DND-41 (cell line): ENCODE results near the gene NRP1.

ENCODE experiments used
- ATAC-seq: fragments of 200-7000 bp; cut with Tn5 transposase; 3 replicates; pipeline ENCODE4 v1.9.1; 2021; ENCODE audit warnings: low read depth; ENCODE audit not compliant: insufficient read depth
- DNase-seq: peaks from one replicate; pipeline ENCODE4 v3.0.0-alpha.2; 2020
- H2AFZ ChIP-seq: 2 replicates; pipeline ENCODE4 v1.6.0; 2012; ENCODE audit warnings: low read depth, low read length
- H3K27ac ChIP-seq: 2 replicates; pipeline ENCODE4 v1.5.1; 2012; ENCODE audit warnings: low read length, inconsistent platforms
- H3K27me3 ChIP-seq: fragments of 200-600 bp; sonication (generic); 2 replicates; pipeline ENCODE4 v1.6.0; 2012; ENCODE audit warnings: low read length, mild to moderate bottlenecking, inconsistent platforms; ENCODE audit not compliant: insufficient read depth, poor library complexity
- H3K36me3 ChIP-seq: 2 replicates; pipeline ENCODE4 v1.5.1; 2012; ENCODE audit warnings: low read length, inconsistent platforms; ENCODE audit not compliant: insufficient read depth
- H3K4me1 ChIP-seq: 2 replicates; pipeline ENCODE4 v1.5.1; 2012; ENCODE audit warnings: mild to moderate bottlenecking, low read length; ENCODE audit not compliant: insufficient read depth
- H3K4me2 ChIP-seq: 2 replicates; pipeline ENCODE4 v1.6.0; 2012; ENCODE audit warnings: mild to moderate bottlenecking, moderate library complexity, low read length, inconsistent platforms; ENCODE audit not compliant: insufficient read depth
- H3K4me3 ChIP-seq, 2 experiments: fragments of 200-600 bp in 1 of 2; shearing (Covaris generic) in 1 of 2; 2 replicates each; pipeline ENCODE4 v1.5.1; 2012 to 2016; ENCODE audit warnings: inconsistent platforms in 2 of 2, low read length in 2 of 2, mild to moderate bottlenecking in 2 of 2, low read depth in 1 of 2, moderate library complexity in 1 of 2
- H3K79me2 ChIP-seq: 2 replicates; pipeline ENCODE4 v1.6.0; 2012; ENCODE audit warnings: low read length, inconsistent platforms; ENCODE audit not compliant: insufficient read depth
- H3K9ac ChIP-seq: 2 replicates; pipeline ENCODE4 v1.6.0; 2012; ENCODE audit warnings: low read depth, mild to moderate bottlenecking, inconsistent platforms, low read length, moderate library complexity
- H3K9me3 ChIP-seq: 2 replicates; pipeline ENCODE4 v1.5.1; 2012; ENCODE audit warnings: low read length, moderate library complexity, mild to moderate bottlenecking, inconsistent platforms; ENCODE audit not compliant: insufficient read depth, severe bottlenecking
- H4K20me1 ChIP-seq: 2 replicates; pipeline ENCODE4 v1.6.0; 2012; ENCODE audit warnings: low read length; ENCODE audit not compliant: insufficient read depth
- CTCF ChIP-seq: IDR thresholded peaks from 2 replicates; pipeline ENCODE4 v1.5.1; 2012; ENCODE audit warnings: borderline replicate concordance, low read length, moderate library complexity, mild to moderate bottlenecking; ENCODE audit not compliant: poor library complexity, severe bottlenecking; ENCODE audit errors: extremely low read depth
- EZH2 ChIP-seq: IDR thresholded peaks from 3 replicates; pipeline ENCODE4 v1.6.1; 2012; ENCODE audit warnings: borderline replicate concordance, low read depth, mild to moderate bottlenecking, moderate library complexity, low read length, inconsistent platforms; ENCODE audit not compliant: severe bottlenecking

The NRP1 gene

GRCh38 chr10:33271969-33272583 is 62.4 kb downstream of the NRP1 start:
- H3K79me2 ChIP-seq: no peaks in the 10 kb centered on the region

GRCh38 chr10:33270971-33271370 is 63.5 kb downstream of the NRP1 start:
- no peak overlapping the region for H3K27ac ChIP-seq

More at GRCh38 chr10:33271969-33272583, 62.4 kb downstream of the NRP1 start:
- Histone ChIP-seq H3K27ac (no peak overlapping the region), H3K36me3 (no peaks in the 10 kb centered on the region), H3K9me3 (no peaks in the 10 kb centered on the region), H3K27me3 (no peaks in the 10 kb centered on the region), H4K20me1 (no peaks in the 10 kb centered on the region), H3K4me2 (no peak overlapping the region), H2AFZ (no peak overlapping the region), H3K4me3 (no peak overlapping the region), H3K9ac (no peak overlapping the region), H3K4me1 (no peaks in the 10 kb centered on the region)
- DNase-seq: no peak
- TF ChIP-seq EZH2 (no peak), CTCF (no peak)
- no peak for ATAC-seq

GRCh38 chr10:33267708-33268107 is 66.8 kb downstream of the NRP1 start:
- ATAC-seq (no peak), DNase-seq (no peak)
- H3K4me3 ChIP-seq: no peak overlapping the region
- H4K20me1 ChIP-seq: no peaks in the 10 kb centered on the region
- no peaks in the 10 kb centered on the region for H3K4me1 ChIP-seq
- no peaks in the 10 kb centered on the region for H3K36me3 ChIP-seq
- H3K79me2 ChIP-seq: no peaks in the 10 kb centered on the region
- no peaks in the 10 kb centered on the region for H3K9me3 ChIP-seq
- no peak overlapping the region for H2AFZ ChIP-seq
- no peak overlapping the region for H3K27ac ChIP-seq
- no peak overlapping the region for H3K4me2 ChIP-seq
- no peak for TF ChIP-seq CTCF
- H3K9ac ChIP-seq: no peak overlapping the region
- H3K27me3 ChIP-seq: no peaks in the 10 kb centered on the region

More at GRCh38 chr10:33270971-33271370, 63.5 kb downstream of the NRP1 start:
- DNase-seq: no peak
- Histone ChIP-seq H3K27me3 (no peaks in the 10 kb centered on the region), H3K4me1 (no peaks in the 10 kb centered on the region), H3K9me3 (no peaks in the 10 kb centered on the region), H3K4me2 (no peak overlapping the region), H3K9ac (no peak overlapping the region), H3K4me3 (no peak overlapping the region), H3K36me3 (no peaks in the 10 kb centered on the region), H3K79me2 (no peaks in the 10 kb centered on the region), H4K20me1 (no peaks in the 10 kb centered on the region), H2AFZ (no peak overlapping the region)
- no peak for TF ChIP-seq EZH2
- TF ChIP-seq CTCF: no peak
- ATAC-seq: no peak
